RWPE2 (cell line): ENCODE measurements around the gene ZBTB43.

ENCODE experiments used
- ATAC-seq: fragments of 200-7000 bp; cut with Tn5 transposase; 3 replicates; pipeline ENCODE4 v1.9.1; 2021; ENCODE audit warnings: low read depth
- DNase-seq: peaks from one replicate; pipeline ENCODE4 v3.0.0-alpha.2; 2020; ENCODE audit warnings: low spot score
- H3K27ac ChIP-seq: fragments of 450-650 bp; 2 replicates; pipeline ENCODE4 v1.5.1; 2017; ENCODE audit warnings: mild to moderate bottlenecking; ENCODE audit not compliant: poor library complexity, severe bottlenecking
- H3K27me3 ChIP-seq: fragments of 250-450 bp; sonication (Bioruptor Pico); 2 replicates; pipeline ENCODE4 v1.5.1; 2021; ENCODE audit warnings: mild to moderate bottlenecking, moderate library complexity; ENCODE audit not compliant: insufficient read depth, poor library complexity, severe bottlenecking
- H3K36me3 ChIP-seq: fragments of 250-450 bp; sonication (Bioruptor Pico); 2 replicates; pipeline ENCODE4 v1.5.1; 2020; ENCODE audit warnings: low read depth, mild to moderate bottlenecking, moderate library complexity
- H3K4me1 ChIP-seq: fragments of 250-450 bp; sonication (Bioruptor Pico); 2 replicates; pipeline ENCODE4 v1.5.1; 2021; ENCODE audit warnings: mild to moderate bottlenecking, moderate library complexity; ENCODE audit not compliant: insufficient read depth, poor library complexity, severe bottlenecking
- H3K4me3 ChIP-seq: fragments of 250-450 bp; sonication (Bioruptor Pico); 2 replicates; pipeline ENCODE4 v1.5.1; 2021; ENCODE audit warnings: mild to moderate bottlenecking, moderate library complexity; ENCODE audit not compliant: severe bottlenecking
- H3K9me3 ChIP-seq: fragments of 250-450 bp; sonication (Bioruptor Pico); 2 replicates; pipeline ENCODE4 v1.5.1; 2021; ENCODE audit warnings: mild to moderate bottlenecking, moderate library complexity; ENCODE audit not compliant: severe bottlenecking
- CTCF ChIP-seq: fragments of 450-650 bp; IDR thresholded peaks from one replicate; pipeline ENCODE4 v1.5.1; 2017; ENCODE audit warnings: mild to moderate bottlenecking, moderate library complexity; ENCODE audit not compliant: poor library complexity, severe bottlenecking

The ZBTB43 gene

GRCh38 chr9:126861707-126862103, 56.9 kb downstream of the ZBTB43 start:
- peak overlapping the region; percentile 50 for H3K27ac ChIP-seq
- H3K27me3 ChIP-seq, result no peaks in the 10 kb centered on the region
- ATAC-seq (no peak), DNase-seq (no peak)
- peaks cover 3% of the 10 kb centered on the region for H3K4me1 ChIP-seq
- no peaks in the 10 kb centered on the region for H3K9me3 ChIP-seq
- TF ChIP-seq CTCF, result no peak
- peak overlapping the region; percentile 99 for H3K4me3 ChIP-seq
- peaks cover 32% of the 10 kb centered on the region for H3K36me3 ChIP-seq

GRCh38 chr9:126862104-126862761, 57.4 kb downstream of the ZBTB43 start:
- H3K27me3 ChIP-seq, result no peaks in the 10 kb centered on the region
- ATAC-seq (no peak), DNase-seq (no peak)
- no peaks in the 10 kb centered on the region for H3K9me3 ChIP-seq
- TF ChIP-seq CTCF, result no peak
- H3K27ac ChIP-seq, result peak overlapping the region; percentile 50
- peaks cover 3% of the 10 kb centered on the region for H3K4me1 ChIP-seq
- peaks cover 35% of the 10 kb centered on the region for H3K36me3 ChIP-seq
- H3K4me3 ChIP-seq, result peak overlapping the region; percentile 99

GRCh38 chr9:126864771-126865170, 59.9 kb downstream of the ZBTB43 start:
- DNase-seq (no peak), ATAC-seq (no peak)
- no peaks in the 10 kb centered on the region for H3K27me3 ChIP-seq
- H3K36me3 ChIP-seq, result peaks cover 44% of the 10 kb centered on the region
- no peak overlapping the region for H3K27ac ChIP-seq
- no peaks in the 10 kb centered on the region for H3K9me3 ChIP-seq
- TF ChIP-seq CTCF, result no peak
- no peak overlapping the region for H3K4me3 ChIP-seq
- peaks cover 3% of the 10 kb centered on the region for H3K4me1 ChIP-seq

- Histone ChIP-seq H3K9me3 (no peaks in the 10 kb centered on the region), H3K4me1 (no peaks in the 10 kb centered on the region), H3K27me3 (no peaks in the 10 kb centered on the region), H3K4me3 (no peak overlapping the region), H3K36me3 (peaks cover 35% of the 10 kb centered on the region), H3K27ac (no peak overlapping the region)
- ATAC-seq, result peak; percentile 40; the same call in 2 of the 3 replicates
- DNase-seq, result no peak
- TF ChIP-seq CTCF, result no peak
Measured at GRCh38 chr9:126869368-126869767, 64.5 kb downstream of the ZBTB43 start.

- no peak for TF ChIP-seq CTCF
- no peak overlapping the region for H3K4me3 ChIP-seq
- H3K9me3 ChIP-seq, result no peaks in the 10 kb centered on the region
- ATAC-seq (no peak), DNase-seq (no peak)
- no peaks in the 10 kb centered on the region for H3K27me3 ChIP-seq
- peaks cover 3% of the 10 kb centered on the region for H3K4me1 ChIP-seq
- H3K27ac ChIP-seq, result no peak overlapping the region
- peaks cover 32% of the 10 kb centered on the region for H3K36me3 ChIP-seq
Measured at GRCh38 chr9:126872516-126872915, 67.7 kb downstream of the ZBTB43 start.
